Measurements from ENCODE around the gene GJB2.

DNA sequence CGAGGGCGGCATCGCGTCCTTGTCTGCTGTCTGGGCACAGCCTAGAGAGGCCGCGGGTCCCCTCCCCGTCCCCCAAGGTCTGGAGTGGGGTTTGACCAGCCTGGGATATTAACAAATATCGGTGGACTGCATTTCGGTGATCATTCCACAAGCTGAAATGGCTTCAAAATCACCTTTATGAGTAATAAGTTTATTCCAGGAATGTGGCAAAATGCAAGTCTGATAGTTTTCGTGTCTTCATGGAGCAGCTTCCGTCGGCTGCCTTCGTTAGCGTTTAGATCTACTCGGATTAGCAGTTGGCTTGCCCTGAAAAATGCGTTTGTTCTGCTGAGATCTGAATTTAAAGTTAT is 30.8 kb downstream of the GJB2 start:
- TF ChIP-seq, protein P1, sequence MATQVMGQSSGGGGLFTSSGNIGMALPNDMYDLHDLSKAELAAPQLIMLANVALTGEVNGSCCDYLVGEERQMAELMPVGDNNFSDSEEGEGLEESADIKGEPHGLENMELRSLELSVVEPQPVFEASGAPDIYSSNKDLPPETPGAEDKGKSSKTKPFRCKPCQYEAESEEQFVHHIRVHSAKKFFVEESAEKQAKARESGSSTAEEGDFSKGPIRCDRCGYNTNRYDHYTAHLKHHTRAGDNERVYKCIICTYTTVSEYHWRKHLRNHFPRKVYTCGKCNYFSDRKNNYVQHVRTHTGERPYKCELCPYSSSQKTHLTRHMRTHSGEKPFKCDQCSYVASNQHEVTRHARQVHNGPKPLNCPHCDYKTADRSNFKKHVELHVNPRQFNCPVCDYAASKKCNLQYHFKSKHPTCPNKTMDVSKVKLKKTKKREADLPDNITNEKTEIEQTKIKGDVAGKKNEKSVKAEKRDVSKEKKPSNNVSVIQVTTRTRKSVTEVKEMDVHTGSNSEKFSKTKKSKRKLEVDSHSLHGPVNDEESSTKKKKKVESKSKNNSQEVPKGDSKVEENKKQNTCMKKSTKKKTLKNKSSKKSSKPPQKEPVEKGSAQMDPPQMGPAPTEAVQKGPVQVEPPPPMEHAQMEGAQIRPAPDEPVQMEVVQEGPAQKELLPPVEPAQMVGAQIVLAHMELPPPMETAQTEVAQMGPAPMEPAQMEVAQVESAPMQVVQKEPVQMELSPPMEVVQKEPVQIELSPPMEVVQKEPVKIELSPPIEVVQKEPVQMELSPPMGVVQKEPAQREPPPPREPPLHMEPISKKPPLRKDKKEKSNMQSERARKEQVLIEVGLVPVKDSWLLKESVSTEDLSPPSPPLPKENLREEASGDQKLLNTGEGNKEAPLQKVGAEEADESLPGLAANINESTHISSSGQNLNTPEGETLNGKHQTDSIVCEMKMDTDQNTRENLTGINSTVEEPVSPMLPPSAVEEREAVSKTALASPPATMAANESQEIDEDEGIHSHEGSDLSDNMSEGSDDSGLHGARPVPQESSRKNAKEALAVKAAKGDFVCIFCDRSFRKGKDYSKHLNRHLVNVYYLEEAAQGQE (IDR thresholded peaks at IDR 0.05; ENCODE audit: low read depth) = no peak
- no peak for TF ChIP-seq RAD21 (IDR thresholded peaks at IDR 0.05; ENCODE audit: low read depth)
- TF ChIP-seq, protein P2, sequence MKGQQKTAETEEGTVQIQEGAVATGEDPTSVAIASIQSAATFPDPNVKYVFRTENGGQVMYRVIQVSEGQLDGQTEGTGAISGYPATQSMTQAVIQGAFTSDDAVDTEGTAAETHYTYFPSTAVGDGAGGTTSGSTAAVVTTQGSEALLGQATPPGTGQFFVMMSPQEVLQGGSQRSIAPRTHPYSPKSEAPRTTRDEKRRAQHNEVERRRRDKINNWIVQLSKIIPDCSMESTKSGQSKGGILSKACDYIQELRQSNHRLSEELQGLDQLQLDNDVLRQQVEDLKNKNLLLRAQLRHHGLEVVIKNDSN (IDR thresholded peaks at IDR 0.05) = no peak
- TF ChIP-seq TEAD4 (IDR thresholded peaks at IDR 0.05) = no peak
- TF ChIP-seq, protein P3, sequence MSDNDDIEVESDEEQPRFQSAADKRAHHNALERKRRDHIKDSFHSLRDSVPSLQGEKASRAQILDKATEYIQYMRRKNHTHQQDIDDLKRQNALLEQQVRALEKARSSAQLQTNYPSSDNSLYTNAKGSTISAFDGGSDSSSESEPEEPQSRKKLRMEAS (IDR thresholded peaks at IDR 0.05) = no peak
- no peak for TF ChIP-seq CREB1 (IDR thresholded peaks at IDR 0.05; ENCODE audit: low read depth)
- no peak for TF ChIP-seq CEBPB (IDR thresholded peaks at IDR 0.05)
- no peak for TF ChIP-seq TAF1 (IDR thresholded peaks at IDR 0.05; ENCODE audit: low read depth)
- no peak for TF ChIP-seq TCF12 (IDR thresholded peaks at IDR 0.05; ENCODE audit: low read depth)
- TF ChIP-seq NFIC (IDR thresholded peaks at IDR 0.05) = no peak
- TF ChIP-seq ZBTB7A (IDR thresholded peaks at IDR 0.05; ENCODE audit: low read depth) = no peak
- no peak for TF ChIP-seq YY1 (IDR thresholded peaks at IDR 0.05; ENCODE audit: low read depth)
- no peak for TF ChIP-seq EP300 (IDR thresholded peaks at IDR 0.05; ENCODE audit: borderline replicate concordance)
- no peak for TF ChIP-seq EGR1 (IDR thresholded peaks at IDR 0.05)
